ENCODE results near the gene OR51D1. TPM values are rescaled to one million over a fixed set of nuclear protein-coding genes. Genes with fewer than 3 reads are reported as not detected.

Gene OR51D1
- total RNA-seq, 2 experiments from 2014 or later, result not detected

- no peak overlapping the region for H3K27ac Mint-ChIP-seq
- ChIA-PET CTCF (no interaction called here), POLR2A (no interaction called here)
- H3K9me3 Mint-ChIP-seq (ENCODE audit: insufficient read depth), result no peaks in the 10 kb centered on the region
- H3K4me3 Mint-ChIP-seq, result no peak overlapping the region
- no peak for DNase-seq
- H3K36me3 Mint-ChIP-seq (ENCODE audit: low read depth), result no peaks in the 10 kb centered on the region
- no peak for ATAC-seq
- peaks cover 13% of the 10 kb centered on the region for H3K27me3 Mint-ChIP-seq (ENCODE audit: low read depth)
- no peaks in the 10 kb centered on the region for H3K4me1 Mint-ChIP-seq (ENCODE audit: low read depth)
These were observed 17.8 kb upstream of the OR51D1 start for GRCh38 chr11:4619514-4619913.

GRCh38 chr11:4626207-4627099, 10.8 kb upstream of the OR51D1 start:
- Mint-ChIP-seq H3K27ac (no peak overlapping the region), H3K4me1 (ENCODE audit: low read depth) (no peaks in the 10 kb centered on the region), H3K9me3 (ENCODE audit: insufficient read depth) (peaks cover 4% of the 10 kb centered on the region), H3K36me3 (ENCODE audit: low read depth) (no peaks in the 10 kb centered on the region), H3K4me3 (no peak overlapping the region), H3K27me3 (ENCODE audit: low read depth) (peaks cover 32% of the 10 kb centered on the region)
- CTCF ChIA-PET, result interaction anchor here (1.2 to 2.8 kb wide), 4 partner anchors 11 to 20 kb away, joined by 3 to 26 read pairs (median 4); partner anchors contain the start of genes OR51D1 and TRIM68
- POLR2A ChIA-PET, result no interaction called here
- ATAC-seq, result peak; percentile 57
- peak; percentile 82 for DNase-seq

GRCh38 chr11:4636136-4636535, 1.1 kb upstream of the OR51D1 start:
- Mint-ChIP-seq H3K4me3 (no peak overlapping the region), H3K27ac (no peak overlapping the region), H3K9me3 (ENCODE audit: insufficient read depth) (no peaks in the 10 kb centered on the region), H3K27me3 (ENCODE audit: low read depth) (peaks cover 5% of the 10 kb centered on the region), H3K36me3 (ENCODE audit: low read depth) (no peaks in the 10 kb centered on the region), H3K4me1 (ENCODE audit: low read depth) (no peaks in the 10 kb centered on the region)
- POLR2A ChIA-PET, result no interaction called here
- DNase-seq (no peak), ATAC-seq (no peak)
- CTCF ChIA-PET, result interaction anchor here (0.8 to 3.2 kb wide), 16 partner anchors 9 to 655 kb away, joined by 3 to 26 read pairs (median 6); no protein-coding TSS in a partner anchor

- Mint-ChIP-seq H3K4me3 (no peak overlapping the region), H3K27me3 (ENCODE audit: low read depth) (peaks cover 2% of the 10 kb centered on the region), H3K36me3 (ENCODE audit: low read depth) (no peaks in the 10 kb centered on the region), H3K9me3 (ENCODE audit: insufficient read depth) (no peaks in the 10 kb centered on the region), H3K4me1 (ENCODE audit: low read depth) (no peaks in the 10 kb centered on the region), H3K27ac (no peak overlapping the region)
- ATAC-seq (no peak), DNase-seq (no peak)
- CTCF ChIA-PET, result interaction anchor here (0.6 to 3.2 kb wide), 14 partner anchors 10 to 1253 kb away, joined by 3 to 26 read pairs (median 6); partner anchors contain the start of gene OR52I1
- POLR2A ChIA-PET, result no interaction called here
These were observed 378 bp downstream of the OR51D1 start for GRCh38 chr11:4637662-4638047.

GRCh38 chr11:4639931-4640330, 2.7 kb downstream of the OR51D1 start:
- Mint-ChIP-seq H3K36me3 (ENCODE audit: low read depth) (no peaks in the 10 kb centered on the region), H3K27ac (no peak overlapping the region), H3K4me3 (no peak overlapping the region), H3K9me3 (ENCODE audit: insufficient read depth) (no peaks in the 10 kb centered on the region), H3K27me3 (ENCODE audit: low read depth) (no peaks in the 10 kb centered on the region), H3K4me1 (ENCODE audit: low read depth) (no peaks in the 10 kb centered on the region)
- POLR2A ChIA-PET, result no interaction called here
- DNase-seq (no peak), ATAC-seq (no peak)
- CTCF ChIA-PET, result no interaction called here

- ChIA-PET CTCF (no interaction called here), POLR2A (no interaction called here)
- no peaks in the 10 kb centered on the region for H3K27me3 Mint-ChIP-seq (ENCODE audit: low read depth)
- no peak overlapping the region for H3K4me3 Mint-ChIP-seq
- DNase-seq (no peak), ATAC-seq (no peak)
- no peaks in the 10 kb centered on the region for H3K36me3 Mint-ChIP-seq (ENCODE audit: low read depth)
- no peak overlapping the region for H3K27ac Mint-ChIP-seq
- H3K4me1 Mint-ChIP-seq (ENCODE audit: low read depth), result no peaks in the 10 kb centered on the region
- H3K9me3 Mint-ChIP-seq (ENCODE audit: insufficient read depth), result no peaks in the 10 kb centered on the region
These were observed 4.2 kb downstream of the OR51D1 start for GRCh38 chr11:4641501-4641900.

- POLR2A ChIA-PET, result no interaction called here
- H3K36me3 Mint-ChIP-seq (ENCODE audit: low read depth), result no peaks in the 10 kb centered on the region
- no peaks in the 10 kb centered on the region for H3K9me3 Mint-ChIP-seq (ENCODE audit: insufficient read depth)
- no peak overlapping the region for H3K27ac Mint-ChIP-seq
- DNase-seq (no peak), ATAC-seq (no peak)
- no peaks in the 10 kb centered on the region for H3K27me3 Mint-ChIP-seq (ENCODE audit: low read depth)
- H3K4me3 Mint-ChIP-seq, result no peak overlapping the region
- CTCF ChIA-PET, result no interaction called here
- H3K4me1 Mint-ChIP-seq (ENCODE audit: low read depth), result no peaks in the 10 kb centered on the region
These were observed 4.8 kb downstream of the OR51D1 start for GRCh38 chr11:4642043-4642442.

- DNase-seq, result no peak
- CTCF ChIA-PET, result no interaction called here
- H3K4me1 Mint-ChIP-seq (ENCODE audit: low read depth), result no peaks in the 10 kb centered on the region
- ATAC-seq, result no peak
- H3K9me3 Mint-ChIP-seq (ENCODE audit: insufficient read depth), result no peaks in the 10 kb centered on the region
- no peak overlapping the region for H3K4me3 Mint-ChIP-seq
- H3K36me3 Mint-ChIP-seq (ENCODE audit: low read depth), result no peaks in the 10 kb centered on the region
- peaks cover 2% of the 10 kb centered on the region for H3K27me3 Mint-ChIP-seq (ENCODE audit: low read depth)
- H3K27ac Mint-ChIP-seq, result no peak overlapping the region
- POLR2A ChIA-PET, result no interaction called here
These were observed 5.8 kb downstream of the OR51D1 start for GRCh38 chr11:4643076-4643475.

GRCh38 chr11:4643682-4644081, 6.4 kb downstream of the OR51D1 start, which contains the start of gene OR51E1:
OR51E1 (plus strand) TSS chr11:4643982; CDS start chr11:4652527, 8,545 bp downstream.
- H3K4me3 Mint-ChIP-seq, result no peak within 1 kb of the TSS
- H3K9me3 Mint-ChIP-seq (ENCODE audit: insufficient read depth), result no peaks in the 10 kb centered on the region
- H3K27ac Mint-ChIP-seq, result no peak within 1 kb of the TSS
- H3K4me1 Mint-ChIP-seq (ENCODE audit: low read depth), result no peaks in the 10 kb centered on the region
- ChIA-PET CTCF (no interaction called here), POLR2A (no interaction called here)
- DNase-seq (no peak), ATAC-seq (no peak)
- peaks cover 3% of the 10 kb centered on the region for H3K27me3 Mint-ChIP-seq (ENCODE audit: low read depth)
- no peaks in the 10 kb centered on the region for H3K36me3 Mint-ChIP-seq (ENCODE audit: low read depth)

- Mint-ChIP-seq H3K36me3 (ENCODE audit: low read depth) (no peaks in the 10 kb centered on the region), H3K9me3 (ENCODE audit: insufficient read depth) (no peaks in the 10 kb centered on the region), H3K4me1 (ENCODE audit: low read depth) (no peaks in the 10 kb centered on the region), H3K4me3 (no peak overlapping the region), H3K27ac (no peak overlapping the region), H3K27me3 (ENCODE audit: low read depth) (peaks cover 4% of the 10 kb centered on the region)
- ChIA-PET POLR2A (no interaction called here), CTCF (no interaction called here)
- DNase-seq (no peak), ATAC-seq (no peak)
These were observed 7.0 kb downstream of the OR51D1 start for GRCh38 chr11:4644233-4644632.

GRCh38 chr11:4645974-4646373, 8.7 kb downstream of the OR51D1 start:
- ChIA-PET POLR2A (no interaction called here), CTCF (interaction anchor here (1.9 kb wide), 1 partner anchor 9 kb away, joined by 6 read pairs; the partner anchor contains the start of gene OR51D1)
- no peaks in the 10 kb centered on the region for H3K9me3 Mint-ChIP-seq (ENCODE audit: insufficient read depth)
- no peak for ATAC-seq
- H3K4me1 Mint-ChIP-seq (ENCODE audit: low read depth), result no peaks in the 10 kb centered on the region
- no peak overlapping the region for H3K4me3 Mint-ChIP-seq
- no peak for DNase-seq
- H3K36me3 Mint-ChIP-seq (ENCODE audit: low read depth), result no peaks in the 10 kb centered on the region
- H3K27ac Mint-ChIP-seq, result no peak overlapping the region
- peaks cover 5% of the 10 kb centered on the region for H3K27me3 Mint-ChIP-seq (ENCODE audit: low read depth)

- ChIA-PET CTCF (interaction anchor here (2.0 kb wide), 1 partner anchor 11 kb away, joined by 6 read pairs; the partner anchor contains the start of gene OR51D1), POLR2A (no interaction called here)
- DNase-seq (no peak), ATAC-seq (no peak)
- no peaks in the 10 kb centered on the region for H3K4me1 Mint-ChIP-seq (ENCODE audit: low read depth)
- H3K36me3 Mint-ChIP-seq (ENCODE audit: low read depth), result no peaks in the 10 kb centered on the region
- H3K27ac Mint-ChIP-seq, result no peak overlapping the region
- no peak overlapping the region for H3K4me3 Mint-ChIP-seq
- peaks cover 5% of the 10 kb centered on the region for H3K27me3 Mint-ChIP-seq (ENCODE audit: low read depth)
- no peaks in the 10 kb centered on the region for H3K9me3 Mint-ChIP-seq (ENCODE audit: insufficient read depth)
These were observed 10.5 kb downstream of the OR51D1 start for GRCh38 chr11:4647766-4648165.
